ENCODE measurements around the gene MTRR. TPM values are rescaled to one million over a fixed set of nuclear protein-coding genes. Genes with fewer than 3 reads are reported as not detected.
"Not testable (repeated sequence)": the region's sequence is repeated elsewhere in the genome, so short reads cannot be mapped to it uniquely, and the experiment has no call there.

Gene MTRR
- polyA plus RNA-seq, 1 of the 3 experiments (the other 2 are of a cell fraction): 18.4 TPM

- peaks cover 3% of the 10 kb centered on the region for H3F3A ChIP-seq (replicated peaks; ENCODE audit: insufficient read depth)
- CTCF ChIA-PET: interaction anchor here (1.2 kb wide), 1 partner anchor 24 kb away, joined by 3 read pairs; no protein-coding TSS in a partner anchor
- H3K9me3 ChIP-seq: no peaks in the 10 kb centered on the region; the same call in 1 of the 2 replicates
- no peaks in the 10 kb centered on the region for H4K20me1 ChIP-seq (ENCODE audit: insufficient read depth)
- no peak overlapping the region for H3K27ac ChIP-seq (ENCODE audit: low read depth in 2 of 2, low read length in 1 of 2)
- H3K4me1 ChIP-seq (ENCODE audit: control insufficient read depth in 1 of 2, insufficient read depth in 2 of 2, low read depth in 1 of 2, low read length in 1 of 2): no peaks in the 10 kb centered on the region
- no peak overlapping the region for H3K9ac ChIP-seq
- no peak overlapping the region for H2AFZ ChIP-seq (ENCODE audit: low read depth)
- H3K9me2 ChIP-seq: no peaks in the 10 kb centered on the region
- H3K4me3 ChIP-seq (ENCODE audit: low read depth in 2 of 2, low read length in 1 of 2): no peak overlapping the region
- TF ChIP-seq EP300 (IDR thresholded peaks at IDR 0.05; ENCODE audit: borderline replicate concordance in 1 of 2, low read depth in 1 of 2, low read length in 1 of 2) (no peak), SMC3 (IDR thresholded peaks at IDR 0.05; ENCODE audit: low read depth, low read length) (no peak), MAX (IDR thresholded peaks at IDR 0.05; ENCODE audit: low read depth) (no peak), MXI1 (IDR thresholded peaks at IDR 0.05; ENCODE audit: low read depth, low read length) (no peak), FOSL2 (IDR thresholded peaks at IDR 0.05; ENCODE audit: borderline replicate concordance, low read depth) (no peak), CHD2 (IDR thresholded peaks at IDR 0.05; ENCODE audit: low read length, partially characterized antibody) (no peak), GABPA (IDR thresholded peaks at IDR 0.05; ENCODE audit: low read depth) (no peak)
- no peak for DNase-seq
- no peaks in the 10 kb centered on the region for H3K79me2 ChIP-seq (ENCODE audit: insufficient read depth)
- no peaks in the 10 kb centered on the region for H3K27me3 ChIP-seq (ENCODE audit: insufficient read depth)
- WGBS (ENCODE audit: low lambda C conversion rate): 100% methylated on average over 2 of the region's 2 CpGs
- H3K36me3 ChIP-seq (replicated peaks in 1 of 2; ENCODE audit: control insufficient read depth in 1 of 2, insufficient read depth in 2 of 2, low read length in 1 of 2): peaks cover 3 to 23% of the 10 kb centered on the region in 2 experiments
- H3K4me2 ChIP-seq: no peak overlapping the region
- POLR2A ChIA-PET: no interaction called here
Measured at GRCh38 chr5:7910738-7911428, 41.9 kb downstream of the MTRR start.

- H3K4me3 ChIP-seq (ENCODE audit: low read depth in 2 of 2, low read length in 1 of 2); H3K9me3 ChIP-seq; H3K4me1 ChIP-seq (ENCODE audit: control insufficient read depth in 1 of 2, insufficient read depth in 2 of 2, low read depth in 1 of 2, low read length in 1 of 2); POLR2A ChIA-PET; H3K79me2 ChIP-seq (ENCODE audit: insufficient read depth); H3K27me3 ChIP-seq (ENCODE audit: insufficient read depth); H3K27ac ChIP-seq (ENCODE audit: low read depth in 2 of 2, low read length in 1 of 2); DNase-seq; H2AFZ ChIP-seq (ENCODE audit: low read depth); CTCF ChIA-PET; H3K9ac ChIP-seq; H3K4me2 ChIP-seq; H3F3A ChIP-seq (replicated peaks; ENCODE audit: insufficient read depth); H4K20me1 ChIP-seq (ENCODE audit: insufficient read depth); H3K9me2 ChIP-seq: not testable (repeated sequence)
- peaks cover 3 to 20% of the 10 kb centered on the region in 2 experiments for H3K36me3 ChIP-seq (replicated peaks in 1 of 2; ENCODE audit: control insufficient read depth in 1 of 2, insufficient read depth in 2 of 2, low read length in 1 of 2)
- 58% methylated on average over 3 of the region's 3 CpGs for WGBS (ENCODE audit: low lambda C conversion rate)
Measured at GRCh38 chr5:7911429-7911771, 42.5 kb downstream of the MTRR start.

- TF ChIP-seq RAD21 (IDR thresholded peaks at IDR 0.05; ENCODE audit: low read length) (no peak), MXI1 (IDR thresholded peaks at IDR 0.05; ENCODE audit: low read depth, low read length) (no peak), IRF3 (IDR thresholded peaks at IDR 0.05; ENCODE audit: low read depth, low read length) (no peak), USF2 (IDR thresholded peaks at IDR 0.05; ENCODE audit: borderline replicate concordance, low read depth, low read length) (no peak), FOSL2 (IDR thresholded peaks at IDR 0.05; ENCODE audit: borderline replicate concordance, low read depth) (no peak), SMC3 (IDR thresholded peaks at IDR 0.05; ENCODE audit: low read depth, low read length) (no peak), FOXM1 (IDR thresholded peaks at IDR 0.05; ENCODE audit: low read depth) (no peak), RCOR1 (IDR thresholded peaks at IDR 0.05; ENCODE audit: low read length) (no peak), FOXJ3 (CRISPR knock-in tag; IDR thresholded peaks at IDR 0.05) (no peak), TAF1 (IDR thresholded peaks at IDR 0.05; ENCODE audit: borderline replicate concordance, low read depth, low read length) (no peak), TCF12 (IDR thresholded peaks at IDR 0.05) (no peak)
- DNase-seq: no peak
- H3K36me3 ChIP-seq (replicated peaks in 1 of 2; ENCODE audit: control insufficient read depth in 1 of 2, insufficient read depth in 2 of 2, low read length in 1 of 2): no peaks in the 10 kb centered on the region
- H3K4me2 ChIP-seq: no peak overlapping the region
- H3F3A ChIP-seq (replicated peaks; ENCODE audit: insufficient read depth): no peaks in the 10 kb centered on the region
- H3K9me2 ChIP-seq: no peaks in the 10 kb centered on the region
- H3K27me3 ChIP-seq (ENCODE audit: insufficient read depth): no peaks in the 10 kb centered on the region
- H4K20me1 ChIP-seq (ENCODE audit: insufficient read depth): no peaks in the 10 kb centered on the region
- H2AFZ ChIP-seq (ENCODE audit: low read depth): no peak overlapping the region
- no peaks in the 10 kb centered on the region for H3K9me3 ChIP-seq
- H3K9ac ChIP-seq: no peak overlapping the region
- H3K79me2 ChIP-seq (ENCODE audit: insufficient read depth): no peaks in the 10 kb centered on the region
- WGBS (ENCODE audit: low lambda C conversion rate): 12% methylated on average over 6 of the region's 6 CpGs
- POLR2A ChIA-PET: no interaction called here
- no peaks in the 10 kb centered on the region for H3K4me1 ChIP-seq (ENCODE audit: control insufficient read depth in 1 of 2, insufficient read depth in 2 of 2, low read depth in 1 of 2, low read length in 1 of 2)
- no peak overlapping the region for H3K4me3 ChIP-seq (ENCODE audit: low read depth in 2 of 2, low read length in 1 of 2)
- H3K27ac ChIP-seq (ENCODE audit: low read depth in 2 of 2, low read length in 1 of 2): no peak overlapping the region
- CTCF ChIA-PET: no interaction called here
Measured at GRCh38 chr5:7916171-7916804, 47.3 kb downstream of the MTRR start.
